IMR-90 (cell line): ENCODE results near the gene SYNPO2. TPM values are rescaled to one million over a fixed set of nuclear protein-coding genes. Genes with fewer than 3 reads are reported as not detected.
"Not testable (repeated sequence)": the region's sequence is repeated elsewhere in the genome, so short reads cannot be mapped to it uniquely, and the experiment has no call there.

ENCODE experiments used
- ATAC-seq: fragments of 200-7000 bp; cut with Tn5 transposase; 2 replicates; pipeline ENCODE4 v1.9.1; 2020; ENCODE audit warnings: low read depth, mild to moderate bottlenecking, moderate library complexity
- BruUV-seq: library from RNA; stranded (reverse); fragments of 400-500 nt; replicated peaks from 2 replicates; lab custom pipeline; 2021; lab: Mats Ljungman, UMichigan
- CTCF ChIA-PET: fragments of 300-600 bp; formaldehyde crosslinking; extraction: SDS; loops from one replicate; lab custom pipeline; 2021; ENCODE audit warnings: antibody characterized with exemption; lab: Yijun Ruan, JAX
- POLR2A ChIA-PET: fragments of 300-600 bp; sonication (Branson Sonifier 250); formaldehyde crosslinking; loops from one replicate; lab custom pipeline; 2022; ENCODE audit warnings: antibody characterized with exemption; ENCODE audit not compliant: unreplicated experiment; lab: Charles Lee
- DNase-seq: peaks from one replicate; pipeline ENCODE4 v3.0.0; 2013
- H2AFZ ChIP-seq: replicated peaks from 2 replicates; pipeline ENCODE3; 2013; ENCODE audit warnings: low read length, mild to moderate bottlenecking; ENCODE audit not compliant: poor library complexity
- H2AK5ac ChIP-seq: 2 replicates; pipeline ENCODE4 v1.6.1; 2013; ENCODE audit warnings: low read depth, low read length, inconsistent platforms
- H2AK9ac ChIP-seq: replicated peaks from 2 replicates; pipeline ENCODE3; 2013; ENCODE audit warnings: mild to moderate bottlenecking, low read depth, low read length, moderate library complexity; ENCODE audit not compliant: poor library complexity
- H2BK120ac ChIP-seq: 2 replicates; pipeline ENCODE4 v1.6.1; 2013; ENCODE audit warnings: low read depth, low read length, inconsistent platforms
- H2BK15ac ChIP-seq: 3 replicates; pipeline ENCODE4 v1.6.1; 2013; ENCODE audit warnings: low read depth, low read length, inconsistent platforms
- H2BK20ac ChIP-seq: 2 replicates; pipeline ENCODE4 v1.6.1; 2013; ENCODE audit warnings: low read depth, mild to moderate bottlenecking, inconsistent platforms, low read length, moderate library complexity
- H2BK5ac ChIP-seq: 2 replicates; pipeline ENCODE4 v1.6.1; 2013; ENCODE audit warnings: mild to moderate bottlenecking, low read depth, low read length, inconsistent platforms; ENCODE audit not compliant: poor library complexity, severe bottlenecking
- H3K14ac ChIP-seq: replicated peaks from 2 replicates; pipeline ENCODE4 v1.6.1; 2013; ENCODE audit warnings: low read depth, low read length, inconsistent platforms
- H3K18ac ChIP-seq: 2 replicates; pipeline ENCODE4 v1.6.1; 2013; ENCODE audit warnings: low read depth, low read length, control low read depth
- H3K23ac ChIP-seq: 2 replicates; pipeline ENCODE4 v1.6.1; 2013; ENCODE audit warnings: low read depth, low read length, inconsistent platforms
- H3K27ac ChIP-seq: 2 replicates; pipeline ENCODE4 v1.5.1; 2013; ENCODE audit warnings: mild to moderate bottlenecking, control low read depth, low read length; ENCODE audit not compliant: insufficient read depth
- H3K27me3 ChIP-seq: 2 replicates; pipeline ENCODE4 v1.6.1; 2013; ENCODE audit warnings: low read length; ENCODE audit not compliant: control insufficient read depth, insufficient read depth
- H3K36me3 ChIP-seq: 2 replicates; pipeline ENCODE4 v1.6.1; 2013; ENCODE audit warnings: low read length, mixed read lengths; ENCODE audit not compliant: control insufficient read depth, insufficient read depth
- H3K4ac ChIP-seq: 2 replicates; pipeline ENCODE4 v1.6.1; 2013; ENCODE audit warnings: low read depth, low read length, inconsistent platforms
- H3K4me1 ChIP-seq: 2 replicates; pipeline ENCODE4 v1.6.1; 2013; ENCODE audit warnings: low read length, mixed read lengths; ENCODE audit not compliant: control insufficient read depth, insufficient read depth
- H3K4me2 ChIP-seq: 2 replicates; pipeline ENCODE4 v1.6.1; 2013; ENCODE audit warnings: low read depth, mild to moderate bottlenecking, control low read depth, low read length, moderate library complexity
- H3K4me3 ChIP-seq: 2 replicates; pipeline ENCODE4 v1.5.1; 2013; ENCODE audit warnings: low read depth, mild to moderate bottlenecking, control low read depth, low read length, moderate library complexity; ENCODE audit not compliant: insufficient read depth
- H3K56ac ChIP-seq: 2 replicates; pipeline ENCODE4 v1.6.1; 2013; ENCODE audit warnings: low read length, inconsistent platforms; ENCODE audit not compliant: insufficient read depth; ENCODE audit errors: extremely low read depth
- H3K79me1 ChIP-seq, 2 experiments: 2 replicates each; pipeline ENCODE4 v1.6.1; 2013; ENCODE audit warnings: low read length in 2 of 2, inconsistent platforms in 1 of 2, low read depth in 1 of 2
- H3K9ac ChIP-seq: 2 replicates; pipeline ENCODE4 v1.6.1; 2013; ENCODE audit warnings: low read depth, low read length, control low read depth
- H3K9me1 ChIP-seq: 2 replicates; pipeline ENCODE4 v1.6.1; 2013; ENCODE audit warnings: low read length, inconsistent platforms; ENCODE audit not compliant: insufficient read depth
- H3K9me3 ChIP-seq: 2 replicates; pipeline ENCODE4 v1.6.1; 2013; ENCODE audit warnings: low read length; ENCODE audit not compliant: control insufficient read depth, insufficient read depth
- H4K20me1 ChIP-seq: 2 replicates; pipeline ENCODE4 v1.6.1; 2013; ENCODE audit warnings: low read length, inconsistent platforms; ENCODE audit not compliant: insufficient read depth
- H4K5ac ChIP-seq: 2 replicates; pipeline ENCODE4 v1.6.1; 2013; ENCODE audit warnings: mild to moderate bottlenecking, low read depth, low read length, control low read depth
- H4K8ac ChIP-seq, 2 experiments: 2 replicates each; pipeline ENCODE4 v1.6.1; 2013; ENCODE audit warnings: low read depth in 2 of 2, low read length in 2 of 2, control low read depth in 1 of 2, inconsistent platforms in 1 of 2
- H4K91ac ChIP-seq: 2 replicates; pipeline ENCODE4 v1.6.1; 2013; ENCODE audit warnings: low read depth, low read length, inconsistent platforms; ENCODE audit not compliant: insufficient read depth
- WGBS, 2 experiments: methylation state at CpG; one replicate each; pipeline versions ENCODE4 v1.1.5 to v1.1.7; 2013; ENCODE audit warnings: missing lambda C conversion rate in 2 of 2; ENCODE audit not compliant: insufficient read length in 1 of 2; ENCODE audit errors: extremely low coverage in 2 of 2; 5-methylcytosine and 5-hydroxymethylcytosine counted together
- dilution Hi-C: fragments of 300-500 bp; cut with HindIII; formaldehyde crosslinking; loops from one replicate; pipeline ENCODE4 v1.14.3; 2018; ENCODE audit warnings: low sequenced_read_pairs; ENCODE audit not compliant: unreplicated experiment
- in situ Hi-C: fragments of 300-500 bp; cut with MboI; formaldehyde crosslinking; loops from 3 replicates; pipeline ENCODE4 v1.14.3; 2019; ENCODE audit warnings: low sequenced_read_pairs, inconsistent platforms, mixed read lengths
- intact Hi-C: fragments of 100-400 bp; cut with micrococcal nuclease; formaldehyde crosslinking; loops from 2 replicates; pipeline ENCODE4 v1.10.0; 2022
- polyA plus RNA-seq, 3 experiments: library from polyadenylated mRNA; depleted of rRNA; stranded (reverse); fragments of >200 nt; gene quantifications; 2 replicates each; pipeline ENCODE4 v1.2.3, GENCODE V29; 2012; ENCODE audit warnings: low replicate concordance in 1 of 3
- total RNA-seq: library from RNA; depleted of rRNA; stranded (reverse); fragments of >200 nt; gene quantifications from 2 replicates; pipeline ENCODE4 v1.2.3, GENCODE V29; 2012

The SYNPO2 gene
- total and polyA plus RNA-seq, 2 of the 4 experiments (the other 2 are of a cell fraction), result 0.99 to 1.8 TPM

GRCh38 chr4:118976193-118976560, 87.5 kb downstream of the SYNPO2 start:
- H2AK5ac ChIP-seq, H2AFZ ChIP-seq, H2BK120ac ChIP-seq, H4K20me1 ChIP-seq, H3K9me3 ChIP-seq, H3K18ac ChIP-seq, H3K79me1 ChIP-seq, H3K9me1 ChIP-seq, H3K4me3 ChIP-seq, H3K9ac ChIP-seq, CTCF ChIA-PET, DNase-seq, H3K27ac ChIP-seq, H3K14ac ChIP-seq, H3K4me2 ChIP-seq, H2BK20ac ChIP-seq, H2BK15ac ChIP-seq, H4K91ac ChIP-seq, H3K4me1 ChIP-seq, H3K27me3 ChIP-seq, H3K23ac ChIP-seq, ATAC-seq, H3K56ac ChIP-seq, H3K4ac ChIP-seq, intact Hi-C loops, POLR2A ChIA-PET, H2BK5ac ChIP-seq, H3K36me3 ChIP-seq, BruUV-seq, H2AK9ac ChIP-seq, H4K5ac ChIP-seq, H4K8ac ChIP-seq: not testable (repeated sequence)
- dilution Hi-C loops, result loop anchor here (10.0 kb wide), 1 partner anchor 319 kb away; no protein-coding TSS in a partner anchor
- WGBS, 2 experiments, result 93% methylated on average over 8 of the region's 12 CpGs; no CpG with 5 or more reads in 1 of the 2 experiments
- in situ Hi-C loops, result loop anchor here (10.0 kb wide), 1 partner anchor 231 kb away; no protein-coding TSS in a partner anchor

- H4K91ac ChIP-seq, CTCF ChIA-PET, H2BK20ac ChIP-seq, H2BK15ac ChIP-seq, DNase-seq, H3K36me3 ChIP-seq, H3K56ac ChIP-seq, H3K27ac ChIP-seq, H4K20me1 ChIP-seq, BruUV-seq, H3K9ac ChIP-seq, H3K27me3 ChIP-seq, H2AK9ac ChIP-seq, H4K8ac ChIP-seq, POLR2A ChIA-PET, H3K4me3 ChIP-seq, ATAC-seq, H3K9me3 ChIP-seq, H2AK5ac ChIP-seq, H3K18ac ChIP-seq, H3K9me1 ChIP-seq, H3K4ac ChIP-seq, H2BK120ac ChIP-seq, intact Hi-C loops, H3K14ac ChIP-seq, H3K79me1 ChIP-seq, H2AFZ ChIP-seq, H4K5ac ChIP-seq, H3K23ac ChIP-seq, H3K4me2 ChIP-seq, H2BK5ac ChIP-seq: not testable (repeated sequence)
- in situ Hi-C loops, result loop anchor here (10.0 kb wide), 1 partner anchor 232 kb away; no protein-coding TSS in a partner anchor
- peaks cover 11% of the 10 kb centered on the region for H3K4me1 ChIP-seq
- no CpG with 5 or more reads among the region's 24 CpGs for WGBS, 2 experiments
- dilution Hi-C loops, result loop anchor here (10.0 kb wide), 1 partner anchor 318 kb away; no protein-coding TSS in a partner anchor
Observed at GRCh38 chr4:118977100-118977499, 88.4 kb downstream of the SYNPO2 start.
